Loucy (cell line): Measurements from ENCODE around the gene SATL1.

ENCODE experiments used
- H2AFZ ChIP-seq: fragments of 200-600 bp; sonication (generic); 2 replicates; pipeline ENCODE4 v1.6.0; 2016; ENCODE audit warnings: antibody characterized with exemption, mild to moderate bottlenecking, low read length, moderate library complexity
- H3F3A ChIP-seq: fragments of 200-600 bp; 2 replicates; pipeline ENCODE4 v1.6.0; 2016; ENCODE audit warnings: antibody characterized with exemption, low read depth, mild to moderate bottlenecking
- H3K27me3 ChIP-seq: fragments of 200-600 bp; sonication (generic); 2 replicates; pipeline ENCODE4 v1.6.1; 2014; ENCODE audit warnings: low read length, mild to moderate bottlenecking; ENCODE audit not compliant: insufficient read depth, poor library complexity, severe bottlenecking
- H3K36me3 ChIP-seq: fragments of 200-600 bp; sonication (generic); 2 replicates; pipeline ENCODE4 v1.6.1; 2016; ENCODE audit warnings: low read length; ENCODE audit not compliant: insufficient read depth
- H3K4me1 ChIP-seq: fragments of 200-600 bp; sonication (generic); 2 replicates; pipeline ENCODE4 v1.5.1; 2014; ENCODE audit warnings: low read length, mild to moderate bottlenecking; ENCODE audit not compliant: insufficient read depth, poor library complexity, severe bottlenecking
- H3K4me2 ChIP-seq: fragments of 200-600 bp; sonication (generic); 2 replicates; pipeline ENCODE4 v1.6.0; 2014; ENCODE audit warnings: antibody characterized with exemption, low read length, low read depth, mild to moderate bottlenecking; ENCODE audit not compliant: poor library complexity, severe bottlenecking
- H3K4me3 ChIP-seq: fragments of 200-600 bp; sonication (generic); 2 replicates; pipeline ENCODE4 v1.5.1; 2014; ENCODE audit warnings: low read length, mild to moderate bottlenecking, mixed read lengths; ENCODE audit not compliant: poor library complexity, severe bottlenecking
- H3K79me2 ChIP-seq: fragments of 200-600 bp; sonication (generic); 2 replicates; pipeline ENCODE4 v1.6.1; 2014; ENCODE audit warnings: low read length; ENCODE audit not compliant: insufficient read depth
- H3K9ac ChIP-seq: fragments of 200-600 bp; sonication (generic); 2 replicates; pipeline ENCODE4 v1.6.0; 2014; ENCODE audit warnings: mild to moderate bottlenecking, low read depth, low read length, moderate library complexity; ENCODE audit not compliant: poor library complexity, severe bottlenecking
- H3K9me2 ChIP-seq: fragments of 200-600 bp; sonication (generic); replicated peaks from 2 replicates; pipeline ENCODE4 v1.6.1; 2016; ENCODE audit warnings: low read depth, low read length, mixed read lengths
- H3K9me3 ChIP-seq: fragments of 200-600 bp; sonication (generic); 2 replicates; pipeline ENCODE4 v1.6.1; 2014; ENCODE audit warnings: mild to moderate bottlenecking, antibody characterized with exemption, low read length, low read depth; ENCODE audit not compliant: insufficient read depth
- H4K20me1 ChIP-seq: fragments of 200-600 bp; sonication (generic); 2 replicates; pipeline ENCODE4 v1.6.0; 2014; ENCODE audit warnings: antibody characterized with exemption, low read length, mild to moderate bottlenecking; ENCODE audit not compliant: insufficient read depth, poor library complexity, severe bottlenecking
- CTCF ChIP-seq: fragments of 200-600 bp; sonication (generic); conservative IDR thresholded peaks from 2 replicates; pipeline ENCODE4 v1.5.1; 2014; ENCODE audit warnings: mild to moderate bottlenecking, antibody characterized with exemption, low read length
- EZH2phosphoT487 ChIP-seq: fragments of 200-600 bp; IDR thresholded peaks from 2 replicates; pipeline ENCODE4 v1.6.1; 2018; ENCODE audit warnings: antibody characterized with exemption, mild to moderate bottlenecking, moderate library complexity, borderline replicate concordance

SATL1 gene

GRCh38 chrX:85203461-85203970, 40.1 kb downstream of the SATL1 start:
- Histone ChIP-seq H4K20me1 (no peaks in the 10 kb centered on the region), H3K4me2 (no peak overlapping the region), H3K9me3 (no peaks in the 10 kb centered on the region), H3K9ac (no peak overlapping the region), H3F3A (no peaks in the 10 kb centered on the region), H2AFZ (no peak overlapping the region), H3K27me3 (no peaks in the 10 kb centered on the region), H3K79me2 (no peaks in the 10 kb centered on the region), H3K9me2 (no peaks in the 10 kb centered on the region), H3K4me3 (no peak overlapping the region), H3K4me1 (no peaks in the 10 kb centered on the region), H3K36me3 (no peaks in the 10 kb centered on the region)
- TF ChIP-seq CTCF (no peak), EZH2phosphoT487 (no peak)

GRCh38 chrX:85196319-85196718, 47.3 kb downstream of the SATL1 start:
- no peaks in the 10 kb centered on the region for H3K9me3 ChIP-seq

GRCh38 chrX:85159644-85160043, 83.9 kb downstream of the SATL1 start:
- no peaks in the 10 kb centered on the region for H3K9me2 ChIP-seq
- TF ChIP-seq CTCF: no peak
- TF ChIP-seq EZH2phosphoT487: no peak
- H3K79me2 ChIP-seq: no peaks in the 10 kb centered on the region
- H3K9me3 ChIP-seq: no peaks in the 10 kb centered on the region
- H3K9ac ChIP-seq: no peak overlapping the region
- H3K36me3 ChIP-seq: no peaks in the 10 kb centered on the region
- H2AFZ ChIP-seq: no peak overlapping the region
- no peaks in the 10 kb centered on the region for H3F3A ChIP-seq
- H3K4me2 ChIP-seq: no peak overlapping the region
- H3K27me3 ChIP-seq: no peaks in the 10 kb centered on the region
- H3K4me1 ChIP-seq: no peaks in the 10 kb centered on the region
- no peak overlapping the region for H3K4me3 ChIP-seq
- H4K20me1 ChIP-seq: no peaks in the 10 kb centered on the region

More at GRCh38 chrX:85196319-85196718, 47.3 kb downstream of the SATL1 start:
- Histone ChIP-seq H3K79me2 (no peaks in the 10 kb centered on the region), H3K36me3 (no peaks in the 10 kb centered on the region), H3K4me3 (no peak overlapping the region), H3K9me2 (no peaks in the 10 kb centered on the region), H3K9ac (no peak overlapping the region), H4K20me1 (no peaks in the 10 kb centered on the region), H3F3A (no peaks in the 10 kb centered on the region), H3K4me1 (no peaks in the 10 kb centered on the region), H3K4me2 (no peak overlapping the region), H3K27me3 (no peaks in the 10 kb centered on the region), H2AFZ (no peak overlapping the region)
- no peak for TF ChIP-seq CTCF
